GM21717 (cell line): ENCODE results near the gene PGLYRP1.

ENCODE experiments used
- ATAC-seq: cut with Tn5 transposase; IDR thresholded peaks from one replicate; pipeline ENCODE4 v1.9.1; 2021; ENCODE audit warnings: mild to moderate bottlenecking, moderate library complexity; ENCODE audit not compliant: unreplicated experiment

PGLYRP1 gene

GRCh38 chr19:46022431-46023310 is at the start of gene PGLYRP1:
Gene PGLYRP1 (minus strand): TSS chr19:46023053. CDS start chr19:46023021, 32 bp downstream.
- no peak for ATAC-seq

- no peak for ATAC-seq
Measured at GRCh38 chr19:46069806-46070341, 47.0 kb upstream of the PGLYRP1 start.

GRCh38 chr19:46068345-46069258 is 45.7 kb upstream of the PGLYRP1 start:
- no peak for ATAC-seq

- ATAC-seq = no peak
Measured at GRCh38 chr19:46067691-46068090, 44.8 kb upstream of the PGLYRP1 start.

GRCh38 chr19:46066471-46066870 is 43.6 kb upstream of the PGLYRP1 start:
- no peak for ATAC-seq

- no peak for ATAC-seq
Measured at GRCh38 chr19:46065486-46066071, 42.7 kb upstream of the PGLYRP1 start.

- no peak for ATAC-seq
Measured at GRCh38 chr19:46063201-46063600, 40.3 kb upstream of the PGLYRP1 start.

- no peak for ATAC-seq
Measured at GRCh38 chr19:46060012-46060411, 37.2 kb upstream of the PGLYRP1 start.

GRCh38 chr19:46058778-46059177 is 35.9 kb upstream of the PGLYRP1 start:
- no peak for ATAC-seq

GRCh38 chr19:46056536-46056935 is 33.7 kb upstream of the PGLYRP1 start:
- ATAC-seq = no peak

GRCh38 chr19:46052896-46053295 is 30.0 kb upstream of the PGLYRP1 start:
- no peak for ATAC-seq

GRCh38 chr19:46049597-46049996 is 26.7 kb upstream of the PGLYRP1 start:
- no peak for ATAC-seq

GRCh38 chr19:46043519-46043918 is 20.7 kb upstream of the PGLYRP1 start:
- no peak for ATAC-seq

- ATAC-seq = no peak
Measured at GRCh38 chr19:46042252-46042883, 19.5 kb upstream of the PGLYRP1 start.

GRCh38 chr19:46040952-46041500 is 18.2 kb upstream of the PGLYRP1 start, which contains the start of gene IGFL4:
Gene IGFL4 (minus strand): TSS chr19:46041002. CDS start chr19:46040962, 40 bp downstream.
- no peak for ATAC-seq

GRCh38 chr19:46040125-46040524 is 17.3 kb upstream of the PGLYRP1 start:
- ATAC-seq = no peak

GRCh38 chr19:46036744-46037128 is 13.9 kb upstream of the PGLYRP1 start:
- ATAC-seq = no peak

- ATAC-seq = no peak
Measured at GRCh38 chr19:46035986-46036743, 13.3 kb upstream of the PGLYRP1 start.

- no peak for ATAC-seq
Measured at GRCh38 chr19:46035546-46035945, 12.7 kb upstream of the PGLYRP1 start.
